Stimulated activated CD8-positive, alpha-beta memory T cell treated with anti-CD3 and anti-CD28 coated beads, Interleukin-15, amount 100 ng/mL, for 48 hours (primary cell): Measurements from ENCODE around the gene NDE1.
"Not testable (repeated sequence)": the region's sequence is repeated elsewhere in the genome, so short reads cannot be mapped to it uniquely, and the experiment has no call there.

Experiments used
- DNase-seq, 2 donors: peaks; one replicate each; pipeline ENCODE4 v3.0.0-alpha.2; 2020; ENCODE audit warnings: low read depth in 2 of 2

NDE1 gene

GRCh38 chr16:15620611-15621195 lies 29.3 kb upstream of the NDE1 start:
- DNase-seq: no peak

- no peak for DNase-seq
Observed at GRCh38 chr16:15621456-15621855, 28.6 kb upstream of the NDE1 start.

GRCh38 chr16:15621889-15622288 lies 28.2 kb upstream of the NDE1 start:
- no peak for DNase-seq

- no peak for DNase-seq
Observed at GRCh38 chr16:15631730-15632409, 18.2 kb upstream of the NDE1 start.

GRCh38 chr16:15635926-15636325 lies 14.1 kb upstream of the NDE1 start:
- DNase-seq: no peak

- no peak for DNase-seq
Observed at GRCh38 chr16:15636392-15636873, 13.6 kb upstream of the NDE1 start.

- no peak for DNase-seq
Observed at GRCh38 chr16:15639061-15639568, 10.9 kb upstream of the NDE1 start.

- DNase-seq: no peak
Observed at GRCh38 chr16:15640966-15641365, 9.1 kb upstream of the NDE1 start.

- DNase-seq: no peak
Observed at GRCh38 chr16:15641753-15642556, 8.1 kb upstream of the NDE1 start.

- peak; percentile 74 to 81 for DNase-seq
Observed at GRCh38 chr16:15642557-15643047, 7.4 kb upstream of the NDE1 start.

GRCh38 chr16:15643048-15643945 lies 6.7 kb upstream of the NDE1 start, which contains the start of gene MARF1:
Gene MARF1 (minus strand): TSS chr16:15643154. CDS start chr16:15639233, 3,921 bp downstream.
- DNase-seq: peak; percentile 99

GRCh38 chr16:15643946-15644250 lies 6.1 kb upstream of the NDE1 start:
- no peak for DNase-seq

- DNase-seq: no peak
Observed at GRCh38 chr16:15644267-15644961, 5.6 kb upstream of the NDE1 start.

GRCh38 chr16:15644962-15645465 lies 5.0 kb upstream of the NDE1 start:
- not testable (repeated sequence) for DNase-seq

GRCh38 chr16:15646557-15647293 lies 3.3 kb upstream of the NDE1 start:
- DNase-seq: not testable (repeated sequence)

- no peak for DNase-seq
Observed at GRCh38 chr16:15647294-15648014, 2.6 kb upstream of the NDE1 start.

- no peak for DNase-seq
Observed at GRCh38 chr16:15648135-15648730, 1.8 kb upstream of the NDE1 start.

- DNase-seq: not testable (repeated sequence)
Observed at GRCh38 chr16:15649311-15649710, 734 bp upstream of the NDE1 start.

GRCh38 chr16:15649727-15650018 lies 372 bp upstream of the NDE1 start:
- no peak for DNase-seq
